ENCODE measurements around the gene PALM.
"Not testable (repeated sequence)": the region's sequence is repeated elsewhere in the genome, so short reads cannot be mapped to it uniquely, and the experiment has no call there.

Gene PALM

GRCh38 chr19:728011-728410, 19.3 kb downstream of the PALM start:
- H3K4me1 ChIP-seq (ENCODE audit: insufficient read depth, low read length) = no peaks in the 10 kb centered on the region
- no peak overlapping the region for H3K9ac ChIP-seq (ENCODE audit: low read depth, low read length)
- no peaks in the 10 kb centered on the region for H3K36me3 ChIP-seq (ENCODE audit: insufficient read depth, low read length)
- no peaks in the 10 kb centered on the region for H3K9me3 ChIP-seq (ENCODE audit: insufficient read depth, low read depth, low read length)
- H3K27me3 ChIP-seq (ENCODE audit: insufficient read depth, low read length) = no peaks in the 10 kb centered on the region
- no peak overlapping the region for H3K4me3 ChIP-seq (ENCODE audit: low read length)
- 85% methylated on average over 26 of the region's 26 CpGs for WGBS
- no peak overlapping the region for H3K27ac ChIP-seq (ENCODE audit: low read depth, low read length)

- not testable (repeated sequence) for H3K4me1 ChIP-seq (ENCODE audit: insufficient read depth, low read length); H3K27ac ChIP-seq (ENCODE audit: low read depth, low read length); H3K9me3 ChIP-seq (ENCODE audit: insufficient read depth, low read depth, low read length); H3K36me3 ChIP-seq (ENCODE audit: insufficient read depth, low read length); H3K27me3 ChIP-seq (ENCODE audit: insufficient read depth, low read length); H3K4me3 ChIP-seq (ENCODE audit: low read length); H3K9ac ChIP-seq (ENCODE audit: low read depth, low read length)
- WGBS = 92% methylated on average over 15 of the region's 15 CpGs
Observed at GRCh38 chr19:729564-729963, 20.8 kb downstream of the PALM start.

GRCh38 chr19:729965-730668, 21.4 kb downstream of the PALM start:
- WGBS = 92% methylated on average over 14 of the region's 14 CpGs
- Histone ChIP-seq H3K27me3 (ENCODE audit: insufficient read depth, low read length) (no peaks in the 10 kb centered on the region), H3K4me3 (ENCODE audit: low read length) (no peak overlapping the region), H3K4me1 (ENCODE audit: insufficient read depth, low read length) (no peaks in the 10 kb centered on the region), H3K9ac (ENCODE audit: low read depth, low read length) (no peak overlapping the region), H3K27ac (ENCODE audit: low read depth, low read length) (no peak overlapping the region; the same call in 1 of the 2 replicates), H3K9me3 (ENCODE audit: insufficient read depth, low read depth, low read length) (no peaks in the 10 kb centered on the region), H3K36me3 (ENCODE audit: insufficient read depth, low read length) (no peaks in the 10 kb centered on the region)

- no peak overlapping the region for H3K27ac ChIP-seq (ENCODE audit: low read depth, low read length)
- no peaks in the 10 kb centered on the region for H3K27me3 ChIP-seq (ENCODE audit: insufficient read depth, low read length)
- no peaks in the 10 kb centered on the region for H3K36me3 ChIP-seq (ENCODE audit: insufficient read depth, low read length)
- H3K9me3 ChIP-seq (ENCODE audit: insufficient read depth, low read depth, low read length) = no peaks in the 10 kb centered on the region
- H3K4me3 ChIP-seq (ENCODE audit: low read length) = no peak overlapping the region
- no peaks in the 10 kb centered on the region for H3K4me1 ChIP-seq (ENCODE audit: insufficient read depth, low read length)
- 94% methylated on average over 16 of the region's 16 CpGs for WGBS
- H3K9ac ChIP-seq (ENCODE audit: low read depth, low read length) = no peak overlapping the region
Observed at GRCh38 chr19:731000-731399, 22.3 kb downstream of the PALM start.

GRCh38 chr19:732148-733069, 23.7 kb downstream of the PALM start:
- Histone ChIP-seq H3K9me3 (ENCODE audit: insufficient read depth, low read depth, low read length) (no peaks in the 10 kb centered on the region), H3K27ac (ENCODE audit: low read depth, low read length) (no peak overlapping the region), H3K9ac (ENCODE audit: low read depth, low read length) (no peak overlapping the region), H3K36me3 (ENCODE audit: insufficient read depth, low read length) (no peaks in the 10 kb centered on the region), H3K4me1 (ENCODE audit: insufficient read depth, low read length) (no peaks in the 10 kb centered on the region), H3K27me3 (ENCODE audit: insufficient read depth, low read length) (no peaks in the 10 kb centered on the region), H3K4me3 (ENCODE audit: low read length) (no peak overlapping the region)
- 93% methylated on average over 24 of the region's 24 CpGs for WGBS

- no peak overlapping the region for H3K4me3 ChIP-seq (ENCODE audit: low read length)
- H3K4me1 ChIP-seq (ENCODE audit: insufficient read depth, low read length) = no peaks in the 10 kb centered on the region
- H3K36me3 ChIP-seq (ENCODE audit: insufficient read depth, low read length) = no peaks in the 10 kb centered on the region
- H3K27ac ChIP-seq (ENCODE audit: low read depth, low read length) = no peak overlapping the region
- 97% methylated on average over 13 of the region's 13 CpGs for WGBS
- H3K27me3 ChIP-seq (ENCODE audit: insufficient read depth, low read length) = no peaks in the 10 kb centered on the region
- no peak overlapping the region for H3K9ac ChIP-seq (ENCODE audit: low read depth, low read length)
- no peaks in the 10 kb centered on the region for H3K9me3 ChIP-seq (ENCODE audit: insufficient read depth, low read depth, low read length)
Observed at GRCh38 chr19:734716-735115, 26.0 kb downstream of the PALM start.

GRCh38 chr19:736125-736524, 27.4 kb downstream of the PALM start:
- 89% methylated on average over 32 of the region's 32 CpGs for WGBS
- no peak overlapping the region for H3K27ac ChIP-seq (ENCODE audit: low read depth, low read length)
- no peak overlapping the region for H3K9ac ChIP-seq (ENCODE audit: low read depth, low read length)
- no peaks in the 10 kb centered on the region for H3K36me3 ChIP-seq (ENCODE audit: insufficient read depth, low read length)
- H3K27me3 ChIP-seq (ENCODE audit: insufficient read depth, low read length) = no peaks in the 10 kb centered on the region
- H3K9me3 ChIP-seq (ENCODE audit: insufficient read depth, low read depth, low read length) = no peaks in the 10 kb centered on the region
- no peaks in the 10 kb centered on the region for H3K4me1 ChIP-seq (ENCODE audit: insufficient read depth, low read length)
- no peak overlapping the region for H3K4me3 ChIP-seq (ENCODE audit: low read length)

GRCh38 chr19:737591-738093, 28.9 kb downstream of the PALM start:
- 43% methylated on average over 22 of the region's 22 CpGs for WGBS
- Histone ChIP-seq H3K9ac (ENCODE audit: low read depth, low read length) (no peak overlapping the region), H3K4me1 (ENCODE audit: insufficient read depth, low read length) (no peaks in the 10 kb centered on the region), H3K27me3 (ENCODE audit: insufficient read depth, low read length) (no peaks in the 10 kb centered on the region), H3K27ac (ENCODE audit: low read depth, low read length) (no peak overlapping the region), H3K9me3 (ENCODE audit: insufficient read depth, low read depth, low read length) (no peaks in the 10 kb centered on the region), H3K4me3 (ENCODE audit: low read length) (no peak overlapping the region), H3K36me3 (ENCODE audit: insufficient read depth, low read length) (no peaks in the 10 kb centered on the region)

GRCh38 chr19:738509-739128, 29.9 kb downstream of the PALM start:
- H3K27ac ChIP-seq (ENCODE audit: low read depth, low read length) = no peak overlapping the region
- H3K36me3 ChIP-seq (ENCODE audit: insufficient read depth, low read length) = no peaks in the 10 kb centered on the region
- H3K4me3 ChIP-seq (ENCODE audit: low read length) = no peak overlapping the region
- no peak overlapping the region for H3K9ac ChIP-seq (ENCODE audit: low read depth, low read length)
- WGBS = 91% methylated on average over 23 of the region's 23 CpGs
- H3K9me3 ChIP-seq (ENCODE audit: insufficient read depth, low read depth, low read length) = no peaks in the 10 kb centered on the region
- no peaks in the 10 kb centered on the region for H3K4me1 ChIP-seq (ENCODE audit: insufficient read depth, low read length)
- H3K27me3 ChIP-seq (ENCODE audit: insufficient read depth, low read length) = no peaks in the 10 kb centered on the region

- Histone ChIP-seq H3K9ac (ENCODE audit: low read depth, low read length) (no peak overlapping the region), H3K9me3 (ENCODE audit: insufficient read depth, low read depth, low read length) (no peaks in the 10 kb centered on the region)
Observed at GRCh38 chr19:739998-740715, 31.4 kb downstream of the PALM start.

More at GRCh38 chr19:739998-740715, 31.4 kb downstream of the PALM start:
- WGBS = 88% methylated on average over 36 of the region's 36 CpGs
- no peaks in the 10 kb centered on the region for H3K36me3 ChIP-seq (ENCODE audit: insufficient read depth, low read length)
- no peak overlapping the region for H3K4me3 ChIP-seq (ENCODE audit: low read length)
- H3K4me1 ChIP-seq (ENCODE audit: insufficient read depth, low read length) = no peaks in the 10 kb centered on the region
- no peaks in the 10 kb centered on the region for H3K27me3 ChIP-seq (ENCODE audit: insufficient read depth, low read length)
- no peak overlapping the region for H3K27ac ChIP-seq (ENCODE audit: low read depth, low read length)
